ENCODE measurements around the gene ZNF827.
A peak's percentile ranks its signal among the peaks of the same experiment; 100 is the strongest.
"Not testable (repeated sequence)": the region's sequence is repeated elsewhere in the genome, so short reads cannot be mapped to it uniquely, and the experiment has no call there.

Gene ZNF827

DNA sequence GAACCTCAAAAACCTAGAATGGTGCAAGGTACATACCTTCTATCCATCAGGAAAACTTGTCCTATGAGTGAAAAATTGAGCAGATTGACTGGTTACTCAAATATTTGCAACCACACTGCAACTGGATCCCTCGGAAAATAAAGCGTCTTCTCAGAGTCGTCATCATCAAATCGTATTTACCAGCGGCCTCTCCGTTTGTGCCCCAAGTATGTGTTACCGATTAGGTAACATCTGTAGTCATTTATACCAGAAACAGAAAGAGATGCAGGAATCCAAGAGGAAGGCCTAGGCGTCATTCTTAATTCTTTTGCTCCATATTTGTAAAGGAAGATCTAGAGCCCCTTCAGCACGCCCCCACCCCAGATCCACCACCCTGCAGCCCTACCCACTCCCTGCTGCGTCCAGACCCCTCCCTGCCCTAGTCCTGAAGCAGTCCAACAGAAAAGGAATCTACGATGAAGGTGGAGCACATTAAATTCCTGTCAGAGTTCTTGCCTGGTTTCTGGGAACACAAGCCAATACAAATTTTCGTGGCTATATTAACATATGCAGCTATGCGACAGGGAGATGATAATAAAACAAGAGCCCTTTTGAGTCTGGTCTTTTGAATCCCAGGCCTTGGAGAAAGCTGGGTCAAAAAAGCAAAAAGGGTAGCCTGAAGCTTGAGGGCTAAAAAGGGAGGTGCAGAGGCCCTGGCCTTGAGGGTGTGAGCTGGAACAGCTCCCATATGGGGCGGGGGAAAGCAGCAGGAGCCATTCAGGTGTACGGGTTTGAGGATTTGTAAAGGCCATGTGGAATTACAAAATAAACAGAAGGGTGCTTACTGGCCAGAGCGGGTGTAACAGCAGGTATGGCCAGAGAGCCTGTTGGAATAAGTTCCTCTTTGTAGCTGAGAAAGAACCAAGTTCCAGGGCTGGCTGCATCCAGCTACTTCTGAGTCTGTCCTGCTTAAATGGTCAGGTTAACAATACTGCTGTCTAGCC lies 77.0 kb downstream of the ZNF827 start:
- DNase-seq: no peak

DNA sequence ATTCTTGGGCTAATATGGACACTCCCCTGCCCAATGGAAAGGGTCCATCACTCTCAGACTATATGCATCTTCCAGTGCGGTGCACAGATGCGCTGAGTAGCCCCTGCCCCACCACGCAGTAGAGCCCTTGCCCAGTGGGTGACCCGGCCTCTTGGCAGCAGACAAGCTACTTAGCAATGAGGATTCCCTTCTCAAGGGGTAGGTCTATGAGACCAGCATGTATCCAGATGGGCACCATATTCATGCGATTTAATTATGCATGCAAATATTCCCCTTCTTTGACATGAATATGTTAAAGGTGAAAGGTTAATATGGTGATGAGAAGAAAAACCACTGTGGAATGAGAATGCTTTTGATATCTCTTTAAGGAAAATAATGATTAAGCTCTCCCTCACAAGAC lies 77.7 kb downstream of the ZNF827 start:
- DNase-seq: no peak

DNA sequence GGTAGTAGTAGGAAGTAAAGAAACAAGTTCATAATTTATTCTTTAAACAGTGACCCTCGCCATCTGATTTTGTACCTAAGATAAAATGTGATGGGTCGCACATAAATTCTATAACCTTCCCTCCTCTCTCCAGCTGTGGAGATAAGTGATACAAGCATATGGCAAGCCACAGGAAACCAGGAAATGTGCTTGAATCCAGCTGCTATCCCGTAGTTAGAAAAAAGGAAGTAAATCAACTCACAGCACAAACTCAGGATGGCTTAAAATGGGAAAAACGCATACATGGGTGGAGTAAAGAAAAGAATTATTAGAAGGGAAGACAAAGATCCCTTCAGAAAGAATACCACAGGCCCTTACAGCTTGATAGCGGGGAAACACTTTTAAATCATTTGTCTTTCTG lies 78.2 kb downstream of the ZNF827 start:
- DNase-seq: no peak

DNA sequence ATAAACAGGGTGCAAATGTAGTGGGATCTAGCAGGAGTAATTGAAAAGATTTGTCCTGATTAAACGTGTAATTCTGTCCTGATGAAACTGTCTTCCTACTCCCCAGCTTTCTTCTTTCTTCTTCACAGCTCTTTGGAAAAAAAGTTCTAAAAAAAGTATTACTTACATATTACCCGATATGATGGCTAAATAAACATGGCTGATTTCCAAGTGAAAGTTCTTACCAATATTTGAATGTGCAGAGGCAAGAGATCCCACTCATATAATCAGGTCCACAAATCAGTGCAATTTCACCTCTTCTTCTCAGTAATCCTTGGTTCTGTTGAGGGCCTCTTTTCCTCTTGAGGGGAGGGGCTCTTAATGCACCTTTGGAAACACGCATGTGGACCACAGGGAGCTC lies 78.7 kb downstream of the ZNF827 start:
- DNase-seq: no peak

DNA sequence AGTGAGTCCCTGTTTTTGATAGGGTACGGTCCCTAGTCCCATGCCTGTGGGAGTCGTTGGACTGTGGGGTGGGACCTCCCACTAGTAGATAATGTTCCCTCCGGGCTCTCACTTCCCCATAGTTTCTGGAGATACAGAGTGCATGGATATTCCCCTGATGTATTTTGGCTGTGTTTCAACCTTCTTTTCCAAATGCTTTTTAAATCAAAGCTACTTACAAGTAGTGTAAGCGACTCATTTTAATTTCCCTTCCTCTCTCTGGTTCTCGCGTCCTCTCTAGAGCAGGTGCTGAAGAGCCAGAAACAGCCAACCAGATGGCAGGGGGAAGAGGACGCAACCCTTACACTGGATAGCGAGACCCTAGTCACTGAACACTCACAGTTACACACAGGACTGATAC lies 79.2 kb downstream of the ZNF827 start:
- no peak for DNase-seq

DNA sequence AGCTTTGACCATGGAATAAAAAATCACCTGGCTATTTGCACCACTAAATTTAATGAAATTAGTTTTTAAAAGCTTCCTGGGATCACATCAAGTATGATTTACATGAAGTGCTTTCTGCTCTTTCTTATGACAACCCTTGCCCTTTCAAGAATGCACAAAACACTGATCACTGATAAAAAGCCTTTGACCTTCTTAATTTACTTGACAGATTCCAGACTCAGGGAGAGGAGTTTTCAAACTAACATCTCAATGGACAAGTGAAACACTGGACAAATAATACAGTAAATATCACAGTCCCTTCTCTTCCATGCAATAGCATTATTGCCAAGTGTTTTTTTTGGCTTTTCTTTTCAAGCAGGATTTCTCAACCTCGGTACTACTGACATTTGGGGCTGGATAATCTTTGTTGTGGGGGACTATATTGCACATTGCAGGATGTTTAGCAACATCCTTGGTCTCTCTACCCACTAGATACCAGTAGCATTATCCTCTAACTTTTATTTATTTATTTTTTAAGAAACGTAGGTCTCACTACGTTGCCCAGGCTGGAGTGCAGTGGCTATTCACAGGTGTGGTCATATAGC lies 86.3 kb downstream of the ZNF827 start:
- no peak for DNase-seq

DNA sequence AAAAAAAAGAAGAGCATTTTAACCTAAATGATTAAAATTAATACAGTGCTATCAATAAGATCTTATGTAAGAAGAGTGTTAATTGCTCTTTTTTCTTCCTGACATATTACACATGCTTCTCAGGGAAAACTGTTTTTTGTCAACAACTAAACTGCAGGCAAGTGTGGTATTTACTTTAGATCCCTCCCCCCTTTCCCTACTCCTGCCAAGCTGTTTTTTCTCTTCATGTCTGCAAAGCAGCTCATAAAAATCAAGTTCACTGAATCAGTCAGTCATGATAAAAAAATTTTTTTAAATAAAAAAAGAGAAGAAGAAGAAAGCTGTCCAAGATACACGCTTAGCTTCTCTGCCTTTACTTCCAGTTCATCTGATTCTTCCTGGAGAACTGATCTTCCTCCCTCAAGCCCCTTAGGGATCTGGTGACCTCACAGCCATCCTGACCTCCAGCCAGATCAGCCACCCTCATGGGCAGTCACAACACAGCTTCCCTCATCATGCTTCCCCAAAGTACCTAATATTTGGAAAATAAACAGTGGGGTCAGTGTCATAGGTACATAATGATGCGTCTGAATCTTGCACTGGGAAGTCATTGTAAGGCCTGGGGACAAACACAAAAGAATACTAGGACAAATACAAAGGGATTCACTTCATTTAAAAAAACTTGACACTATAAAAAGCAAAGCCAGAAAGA lies 87.0 kb downstream of the ZNF827 start:
- no peak for DNase-seq

DNA sequence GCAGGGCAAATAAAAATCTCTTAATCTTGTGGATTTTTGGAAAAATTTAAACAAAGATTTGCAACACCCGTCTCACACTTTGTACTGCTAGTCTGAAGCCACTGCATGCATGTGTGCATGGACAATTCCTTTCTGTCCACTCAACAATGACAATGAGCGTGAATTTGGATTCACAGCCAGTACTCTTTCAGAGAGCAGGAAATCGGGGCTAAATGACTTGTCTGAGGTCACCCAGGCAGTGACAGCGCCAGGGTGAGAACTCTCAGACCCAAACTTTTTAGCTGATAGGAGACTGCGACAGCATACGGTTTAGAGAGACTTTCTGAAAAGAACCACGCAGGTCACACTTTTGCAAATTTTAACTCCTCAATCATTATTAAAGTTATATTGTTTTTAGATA lies 90.9 kb downstream of the ZNF827 start:
- DNase-seq: no peak

DNA sequence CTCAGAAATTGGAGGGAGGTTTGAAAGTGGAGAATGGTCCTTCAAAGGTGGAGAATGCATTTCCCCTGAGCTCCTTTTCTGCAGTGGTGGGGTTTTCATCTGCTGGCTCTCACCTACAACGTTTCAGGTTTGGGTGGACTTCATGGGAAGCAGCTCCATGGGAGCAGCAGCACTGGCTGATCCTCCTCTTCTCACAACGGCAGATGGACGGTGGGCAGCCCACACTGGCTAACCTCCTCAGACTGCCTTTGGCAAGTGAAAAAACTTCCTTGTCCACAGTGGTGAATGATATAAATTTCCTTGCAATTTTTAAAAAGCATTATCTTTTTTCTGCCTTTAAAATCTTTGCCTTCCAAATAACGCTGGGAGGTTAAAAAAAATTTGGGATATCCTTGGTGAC lies 93.5 kb downstream of the ZNF827 start:
- no peak for DNase-seq

DNA sequence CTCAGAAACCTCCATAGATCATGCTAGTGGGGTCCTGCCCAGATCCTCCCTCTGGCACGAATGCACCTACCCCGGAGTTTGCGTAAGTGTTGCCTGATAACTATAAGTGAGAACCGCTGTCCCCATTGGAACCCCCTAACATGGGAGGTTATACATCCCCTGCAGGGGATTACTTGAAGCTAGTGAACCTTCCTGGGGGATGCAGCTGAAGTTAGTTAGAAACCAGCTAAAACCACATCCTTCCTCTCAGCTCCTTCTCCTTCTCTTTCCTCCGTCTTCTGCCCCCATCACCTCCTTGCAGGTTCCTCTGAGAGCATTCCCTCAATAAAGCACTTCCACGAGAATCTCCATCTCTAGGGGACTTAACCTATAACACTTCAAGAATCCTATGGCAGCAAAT lies 95.0 kb downstream of the ZNF827 start:
- DNase-seq: no peak

DNA sequence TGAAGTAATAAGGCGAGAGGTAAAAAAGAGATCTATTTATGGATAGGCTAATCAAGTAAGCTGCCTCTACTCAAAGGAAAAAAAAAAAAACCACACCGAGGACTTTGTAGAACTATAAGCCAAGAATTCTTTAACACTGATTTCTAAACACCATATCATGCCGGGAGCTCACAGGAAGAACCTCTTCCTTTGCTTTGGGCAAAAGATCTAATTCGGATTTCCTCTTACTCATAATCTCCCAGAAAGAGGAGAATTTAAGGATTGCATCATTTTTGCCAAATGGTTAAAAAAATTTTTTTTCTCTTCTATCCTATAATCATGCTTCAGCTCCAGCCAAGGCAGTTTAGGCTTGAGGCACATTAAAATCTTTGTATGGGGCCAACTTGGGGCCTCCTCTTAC lies 95.5 kb downstream of the ZNF827 start:
- DNase-seq: no peak

DNA sequence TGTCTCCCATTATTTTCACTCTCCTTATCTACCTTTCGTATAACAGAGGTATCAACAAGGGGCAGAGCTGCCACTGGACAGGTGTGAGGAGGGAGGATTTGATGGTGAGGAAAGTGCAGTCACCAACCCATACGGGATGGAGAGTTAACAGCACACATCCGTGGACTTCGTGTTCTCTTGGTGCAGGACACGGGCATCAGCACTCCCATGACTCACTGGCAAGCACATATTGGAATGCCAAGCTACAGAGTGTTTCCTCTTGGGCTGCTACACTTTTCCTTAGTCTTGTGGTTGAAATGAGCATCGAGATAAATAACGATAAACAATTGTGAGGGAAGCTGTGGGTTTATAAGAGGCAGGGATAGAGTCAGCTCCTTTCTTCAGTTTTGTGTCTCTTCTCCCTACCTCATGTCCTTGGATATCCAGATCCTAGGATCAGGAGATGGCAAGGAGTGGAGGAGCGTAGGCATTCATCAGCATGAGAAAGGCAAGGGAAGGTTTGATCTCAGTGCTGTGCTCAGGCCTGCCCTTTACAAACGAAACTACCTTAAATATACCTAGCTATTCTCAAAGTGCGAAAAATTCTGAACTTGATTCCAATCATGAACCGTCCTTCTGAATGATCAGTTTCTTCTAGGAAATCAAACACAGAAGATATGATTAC lies 96.3 kb downstream of the ZNF827 start:
- no peak for DNase-seq

DNA sequence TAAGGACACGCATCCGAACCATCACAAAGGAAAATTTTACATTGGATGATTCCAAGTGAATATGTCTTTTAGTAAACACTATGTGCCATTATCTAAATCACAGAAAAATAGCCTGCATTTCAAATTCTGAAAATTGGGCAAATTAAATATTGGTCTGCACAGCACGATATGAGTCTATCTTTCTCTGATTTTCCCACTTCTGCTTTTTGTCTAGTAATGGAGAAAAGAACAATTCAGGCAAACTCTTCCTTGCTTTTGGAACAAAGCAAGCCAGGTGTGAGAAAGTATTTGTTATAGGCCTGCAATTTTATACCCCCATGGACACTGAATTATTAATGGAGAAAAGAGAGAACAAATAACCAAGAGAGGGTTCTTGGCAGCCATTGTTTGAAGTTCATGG lies 97.8 kb downstream of the ZNF827 start:
- DNase-seq: no peak

DNA sequence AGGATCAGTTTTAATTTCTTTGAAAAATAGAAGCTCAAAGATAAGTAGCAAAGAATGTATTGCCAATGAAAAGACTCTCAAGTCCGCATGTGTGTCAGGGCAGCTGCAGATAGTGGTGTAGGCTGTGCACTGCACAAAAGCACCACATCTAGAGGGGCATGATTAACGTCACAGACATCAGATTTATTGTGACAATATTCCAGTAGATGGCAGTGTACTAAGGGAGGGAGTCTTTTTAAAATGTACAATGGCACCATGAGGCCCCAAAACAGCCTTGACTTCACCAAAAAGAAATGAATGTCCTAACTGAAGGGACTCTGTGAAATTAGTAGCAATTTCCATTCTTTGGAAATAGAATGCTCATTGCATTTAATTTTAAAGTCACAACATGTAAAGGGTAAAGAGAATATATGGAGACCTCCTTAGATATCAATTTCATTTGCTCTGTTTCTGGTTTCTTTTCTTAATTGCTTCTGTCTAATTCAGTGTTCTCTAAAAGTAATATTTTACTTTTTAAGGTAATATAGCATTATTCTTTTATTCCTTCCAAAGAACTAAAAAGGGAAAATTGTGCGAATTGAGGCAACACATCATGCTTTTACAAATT lies 98.4 kb downstream of the ZNF827 start:
- DNase-seq: peak; percentile 4

DNA sequence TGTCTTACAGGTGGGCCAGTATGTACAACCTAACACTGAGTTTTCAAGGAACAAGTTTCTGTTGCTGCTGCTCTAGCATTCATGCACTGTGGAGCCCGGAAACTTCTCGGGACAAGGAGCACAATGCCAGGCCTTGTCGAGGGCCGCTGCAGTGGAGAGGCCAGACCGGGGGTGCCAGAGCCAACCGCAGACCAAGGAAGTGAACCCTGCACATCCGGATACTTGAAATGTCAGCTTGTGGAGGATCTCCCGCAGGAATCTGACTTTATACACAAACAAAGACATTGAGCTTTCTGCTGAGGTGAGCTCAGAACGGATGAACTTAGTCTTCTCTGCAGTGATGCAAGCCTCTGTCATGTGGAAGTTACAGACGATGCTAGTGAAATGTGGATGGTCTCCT lies 99.5 kb downstream of the ZNF827 start:
- DNase-seq: no peak

DNA sequence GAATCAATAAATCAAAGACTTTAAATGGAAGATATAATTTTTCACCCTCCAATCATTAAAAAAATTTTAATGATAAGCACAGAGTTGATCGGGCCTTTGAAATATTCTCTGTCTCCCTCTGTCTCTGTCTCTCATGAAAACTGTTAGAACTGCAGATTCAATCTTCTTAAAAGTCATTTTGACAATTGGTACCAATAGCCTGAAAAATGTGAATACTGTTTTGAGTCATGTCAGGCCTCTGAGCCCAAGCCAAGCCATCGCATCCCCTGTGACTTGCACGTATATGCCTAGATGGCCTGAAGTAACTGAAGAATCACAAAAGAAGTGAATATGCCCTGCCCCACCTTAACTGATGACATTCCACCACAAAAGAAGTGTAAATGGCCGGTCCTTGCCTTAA lies 106.2 kb downstream of the ZNF827 start:
- DNase-seq: not testable (repeated sequence)

DNA sequence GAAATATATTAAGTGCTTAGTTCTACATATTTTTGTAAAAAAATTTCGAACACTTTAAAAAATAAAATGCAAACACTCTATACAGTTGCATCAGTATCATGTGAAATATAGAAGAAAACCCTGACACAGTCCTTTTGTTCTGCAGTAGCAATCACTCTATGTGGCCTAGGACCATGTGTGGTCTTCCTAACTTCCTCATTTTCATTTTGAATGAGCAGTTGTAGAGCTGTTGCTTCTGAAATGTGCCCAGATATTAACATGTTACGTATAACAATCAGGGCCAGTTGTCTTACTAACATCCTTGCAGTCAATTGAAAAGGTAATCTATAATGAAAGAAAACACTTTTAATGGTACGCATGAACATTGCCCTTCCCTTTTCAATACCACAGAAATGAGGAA lies 107.9 kb downstream of the ZNF827 start:
- DNase-seq: no peak

DNA sequence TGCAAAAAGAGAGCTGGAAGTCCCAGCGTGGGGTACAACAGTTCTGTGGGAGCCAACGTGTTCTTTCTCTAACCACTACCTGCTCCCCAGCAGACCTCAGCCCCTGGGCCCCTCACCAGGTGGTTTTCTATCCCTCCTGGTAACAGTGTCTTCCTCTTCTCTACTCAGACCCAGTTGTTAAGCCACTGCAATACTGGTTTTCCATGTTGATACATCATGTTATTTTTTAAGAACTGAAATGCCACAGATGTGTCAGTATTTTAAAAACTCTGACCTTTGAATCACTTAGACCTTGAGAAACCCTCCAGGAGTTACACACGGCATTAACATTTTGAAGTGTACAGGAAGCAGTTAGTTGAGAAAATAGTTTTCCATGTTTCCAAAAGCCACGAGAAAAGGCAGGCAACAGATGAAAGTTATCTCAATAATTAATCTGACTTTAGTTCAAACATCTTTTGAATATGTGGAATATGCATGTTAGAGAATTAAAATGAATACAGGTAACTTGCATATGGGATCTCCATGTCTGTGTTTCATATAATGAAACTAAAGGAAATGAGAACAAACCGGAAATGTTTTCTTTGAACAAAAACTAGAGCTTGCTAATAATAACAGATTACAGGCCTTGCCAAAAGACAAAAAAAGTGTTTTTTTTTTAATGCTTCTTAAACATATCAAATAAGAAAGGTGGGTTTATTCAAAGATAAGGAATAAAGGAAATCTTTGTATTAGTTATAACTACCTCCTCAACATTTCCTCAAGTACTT lies 108.8 kb downstream of the ZNF827 start:
- no peak for DNase-seq

DNA sequence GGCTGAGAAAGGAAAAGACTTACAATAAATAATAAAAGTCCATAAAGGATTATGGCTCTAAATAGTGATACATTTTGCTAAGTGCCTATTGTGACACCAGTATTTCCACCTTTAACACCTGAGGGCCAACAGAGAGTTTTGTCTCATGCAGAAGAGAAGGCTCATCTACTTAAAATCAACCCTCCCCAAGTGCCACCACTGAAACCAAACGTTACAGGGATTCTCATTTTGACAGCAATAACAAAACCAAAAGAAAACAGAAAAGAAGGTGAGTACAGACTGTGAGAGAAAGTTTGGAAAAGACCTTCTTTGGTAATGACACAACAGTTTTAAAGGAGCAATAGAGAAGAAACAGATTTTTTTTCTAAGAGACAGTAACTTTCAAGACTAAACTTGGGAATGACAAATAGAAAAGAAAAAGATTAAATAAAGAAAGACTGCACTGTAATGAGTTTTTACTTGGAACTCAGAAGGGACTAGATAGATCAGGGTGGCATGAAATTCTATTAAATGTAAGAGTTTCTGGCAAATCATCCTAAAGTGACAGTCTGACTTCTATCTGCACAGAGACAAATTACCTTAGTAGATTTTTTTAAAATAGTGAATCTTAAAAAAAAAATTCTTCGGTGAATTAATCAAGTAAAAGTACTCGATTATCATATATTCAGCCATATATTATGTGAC lies 109.7 kb downstream of the ZNF827 start:
- no peak for DNase-seq

DNA sequence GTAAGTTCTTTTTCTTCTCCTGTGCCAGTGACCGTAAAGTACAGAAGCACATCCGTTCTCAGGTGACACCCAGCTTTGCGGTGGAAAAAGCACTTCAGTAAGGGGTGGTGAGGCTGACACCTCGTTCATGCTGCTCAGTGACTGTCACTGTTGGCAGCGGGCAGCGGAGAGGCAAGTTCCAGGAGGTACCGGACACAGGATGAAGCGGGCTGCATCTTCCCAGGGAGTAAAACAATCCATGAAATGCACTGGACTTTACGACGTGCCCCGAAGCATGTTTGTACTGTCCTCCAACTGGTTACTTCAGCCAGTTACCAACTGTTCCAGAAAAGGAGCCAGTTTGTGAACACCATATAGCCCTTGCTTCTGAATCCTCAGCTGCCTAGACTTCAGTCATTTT lies 110.7 kb downstream of the ZNF827 start:
- DNase-seq: no peak

DNA sequence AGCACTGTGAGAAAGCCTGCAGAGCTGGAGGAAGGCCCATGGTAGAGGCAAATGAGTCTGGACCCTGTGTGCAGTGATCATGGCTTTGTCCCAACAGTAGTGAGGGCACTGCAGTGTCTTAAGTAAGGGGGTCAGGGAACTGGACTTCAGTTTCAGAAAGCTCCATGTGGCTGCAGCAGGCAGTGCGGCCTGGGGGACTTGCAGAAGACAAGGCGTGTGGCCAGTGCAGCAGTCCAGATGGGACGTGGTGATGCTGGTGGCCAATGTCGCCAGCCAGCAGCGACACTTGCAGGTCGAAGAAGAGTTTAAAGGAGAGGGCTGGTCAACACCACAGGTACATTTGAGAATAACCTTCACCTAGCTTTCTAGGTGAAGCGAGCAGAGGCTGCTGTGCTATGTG lies 113.4 kb downstream of the ZNF827 start:
- no peak for DNase-seq

DNA sequence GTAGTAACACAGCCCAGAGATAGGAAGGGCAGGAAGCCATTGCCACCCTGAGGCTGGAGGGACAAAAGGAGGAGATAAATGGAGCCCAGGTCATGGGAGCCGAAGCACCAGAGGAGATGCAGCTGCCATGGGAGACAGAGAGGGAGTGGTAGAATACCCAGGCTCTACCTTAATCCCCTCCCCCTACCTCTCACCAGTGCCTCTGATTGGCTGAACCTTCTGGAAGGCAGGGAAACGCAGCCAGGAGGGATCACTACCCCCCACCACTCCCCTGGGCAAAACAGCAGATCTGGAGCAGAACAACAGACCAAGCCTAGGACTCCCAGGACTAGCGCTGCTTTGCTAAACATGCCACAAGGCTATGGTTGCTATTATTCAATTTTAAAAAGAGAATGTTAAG lies 114.2 kb downstream of the ZNF827 start:
- no peak for DNase-seq

All from NCI-H1105 (cell line).